ENCODE measurements around the gene GADL1.

GRCh38 chr3:30742796-30743619 lies 151.5 kb downstream of the GADL1 start:
- TF ChIP-seq POLR2A (IDR thresholded peaks at IDR 0.05; ENCODE audit: borderline replicate concordance, extremely low read depth, insufficient read depth, insufficient read length) (no peak), EZH2phosphoT487 (IDR thresholded peaks at IDR 0.05; ENCODE audit: borderline replicate concordance) (no peak), RAD21 (IDR thresholded peaks at IDR 0.05; ENCODE audit: low read depth) (no peak), SP1 (IDR thresholded peaks at IDR 0.05; ENCODE audit: low read depth) (no peak), EZH2 (IDR thresholded peaks at IDR 0.05) (no peak), EGR1 (IDR thresholded peaks at IDR 0.05; ENCODE audit: low read depth) (no peak), ATF3 (IDR thresholded peaks at IDR 0.05) (no peak), POLR2AphosphoS5 (IDR thresholded peaks at IDR 0.05; ENCODE audit: low read depth, low read length) (no peak), FOSL1 (IDR thresholded peaks at IDR 0.05; ENCODE audit: low read depth) (no peak), JUND (IDR thresholded peaks at IDR 0.05) (no peak), CEBPB (IDR thresholded peaks at IDR 0.05; ENCODE audit: low read depth) (no peak)
- TF ChIP-seq, protein P1, sequence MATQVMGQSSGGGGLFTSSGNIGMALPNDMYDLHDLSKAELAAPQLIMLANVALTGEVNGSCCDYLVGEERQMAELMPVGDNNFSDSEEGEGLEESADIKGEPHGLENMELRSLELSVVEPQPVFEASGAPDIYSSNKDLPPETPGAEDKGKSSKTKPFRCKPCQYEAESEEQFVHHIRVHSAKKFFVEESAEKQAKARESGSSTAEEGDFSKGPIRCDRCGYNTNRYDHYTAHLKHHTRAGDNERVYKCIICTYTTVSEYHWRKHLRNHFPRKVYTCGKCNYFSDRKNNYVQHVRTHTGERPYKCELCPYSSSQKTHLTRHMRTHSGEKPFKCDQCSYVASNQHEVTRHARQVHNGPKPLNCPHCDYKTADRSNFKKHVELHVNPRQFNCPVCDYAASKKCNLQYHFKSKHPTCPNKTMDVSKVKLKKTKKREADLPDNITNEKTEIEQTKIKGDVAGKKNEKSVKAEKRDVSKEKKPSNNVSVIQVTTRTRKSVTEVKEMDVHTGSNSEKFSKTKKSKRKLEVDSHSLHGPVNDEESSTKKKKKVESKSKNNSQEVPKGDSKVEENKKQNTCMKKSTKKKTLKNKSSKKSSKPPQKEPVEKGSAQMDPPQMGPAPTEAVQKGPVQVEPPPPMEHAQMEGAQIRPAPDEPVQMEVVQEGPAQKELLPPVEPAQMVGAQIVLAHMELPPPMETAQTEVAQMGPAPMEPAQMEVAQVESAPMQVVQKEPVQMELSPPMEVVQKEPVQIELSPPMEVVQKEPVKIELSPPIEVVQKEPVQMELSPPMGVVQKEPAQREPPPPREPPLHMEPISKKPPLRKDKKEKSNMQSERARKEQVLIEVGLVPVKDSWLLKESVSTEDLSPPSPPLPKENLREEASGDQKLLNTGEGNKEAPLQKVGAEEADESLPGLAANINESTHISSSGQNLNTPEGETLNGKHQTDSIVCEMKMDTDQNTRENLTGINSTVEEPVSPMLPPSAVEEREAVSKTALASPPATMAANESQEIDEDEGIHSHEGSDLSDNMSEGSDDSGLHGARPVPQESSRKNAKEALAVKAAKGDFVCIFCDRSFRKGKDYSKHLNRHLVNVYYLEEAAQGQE (IDR thresholded peaks at IDR 0.05; ENCODE audit: low read depth): no peak
- TF ChIP-seq, protein P2, sequence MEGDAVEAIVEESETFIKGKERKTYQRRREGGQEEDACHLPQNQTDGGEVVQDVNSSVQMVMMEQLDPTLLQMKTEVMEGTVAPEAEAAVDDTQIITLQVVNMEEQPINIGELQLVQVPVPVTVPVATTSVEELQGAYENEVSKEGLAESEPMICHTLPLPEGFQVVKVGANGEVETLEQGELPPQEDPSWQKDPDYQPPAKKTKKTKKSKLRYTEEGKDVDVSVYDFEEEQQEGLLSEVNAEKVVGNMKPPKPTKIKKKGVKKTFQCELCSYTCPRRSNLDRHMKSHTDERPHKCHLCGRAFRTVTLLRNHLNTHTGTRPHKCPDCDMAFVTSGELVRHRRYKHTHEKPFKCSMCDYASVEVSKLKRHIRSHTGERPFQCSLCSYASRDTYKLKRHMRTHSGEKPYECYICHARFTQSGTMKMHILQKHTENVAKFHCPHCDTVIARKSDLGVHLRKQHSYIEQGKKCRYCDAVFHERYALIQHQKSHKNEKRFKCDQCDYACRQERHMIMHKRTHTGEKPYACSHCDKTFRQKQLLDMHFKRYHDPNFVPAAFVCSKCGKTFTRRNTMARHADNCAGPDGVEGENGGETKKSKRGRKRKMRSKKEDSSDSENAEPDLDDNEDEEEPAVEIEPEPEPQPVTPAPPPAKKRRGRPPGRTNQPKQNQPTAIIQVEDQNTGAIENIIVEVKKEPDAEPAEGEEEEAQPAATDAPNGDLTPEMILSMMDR (IDR thresholded peaks at IDR 0.05 in 2 of 3, conservative IDR thresholded peaks at IDR 0.05 in 1 of 3; ENCODE audit: borderline replicate concordance in 1 of 3, insufficient read depth in 1 of 3, low read depth in 2 of 3, low read length in 2 of 3): no peak
